GM19328 (cell line): ENCODE results near the gene NPHP1.
"Not testable (repeated sequence)": the region's sequence is repeated elsewhere in the genome, so short reads cannot be mapped to it uniquely, and the experiment has no call there.

Source experiments
- ATAC-seq: cut with Tn5 transposase; IDR thresholded peaks from one replicate; pipeline ENCODE4 v1.9.1; 2021; ENCODE audit warnings: mild to moderate bottlenecking, moderate library complexity; ENCODE audit not compliant: unreplicated experiment

The NPHP1 gene

DNA sequence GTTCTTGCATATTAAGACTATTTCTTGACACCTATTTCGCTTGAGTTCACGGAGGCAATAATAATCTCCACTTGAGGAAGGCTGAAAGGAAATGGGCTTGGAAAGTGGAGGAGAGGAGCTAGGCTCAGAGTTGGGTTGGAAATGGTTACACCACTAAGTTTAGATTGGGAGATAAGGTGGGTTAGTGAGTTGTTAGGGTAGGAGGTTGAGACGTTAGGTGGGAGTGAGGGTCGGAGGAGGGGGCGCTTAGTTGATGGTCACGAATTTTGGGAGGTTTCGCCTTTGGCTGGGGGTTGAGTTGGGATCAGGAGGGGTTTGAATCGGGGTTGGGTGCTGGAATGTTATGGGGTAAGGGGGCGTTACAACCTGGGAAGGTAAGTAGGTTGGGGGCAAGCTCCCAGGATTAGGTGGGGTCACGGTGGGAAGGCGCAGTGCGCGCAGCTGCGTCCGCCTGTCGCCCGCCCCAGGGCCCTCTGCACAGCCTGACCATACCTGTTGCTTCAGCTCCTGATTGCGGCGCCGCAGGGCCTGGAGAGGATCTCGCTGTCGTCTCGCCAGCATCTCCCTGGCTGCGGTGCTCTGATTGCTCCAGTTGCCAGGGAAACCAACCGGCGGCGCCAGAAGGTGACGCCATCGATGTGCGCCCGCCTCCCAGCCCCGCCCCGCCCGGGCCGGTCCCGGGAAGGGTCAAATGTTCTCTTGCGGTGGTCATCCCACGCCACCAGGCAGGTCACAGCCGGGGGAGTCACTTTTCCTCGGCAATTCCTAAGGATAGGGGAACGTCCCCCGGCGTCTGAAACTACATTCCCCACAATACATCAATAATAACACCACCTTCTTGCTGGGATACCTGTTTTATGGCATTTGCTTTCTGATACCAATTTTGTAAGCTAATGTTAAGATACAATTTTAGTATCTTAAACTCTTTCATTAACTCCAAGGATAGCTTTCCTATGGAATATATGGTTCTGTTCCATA, at the start of gene NPHP1:
NPHP1 (minus strand) TSS at position 606 of the 978 bp plus-strand sequence; CDS start at position 561, 45 bp downstream.
- ATAC-seq, result peak; percentile 89

DNA sequence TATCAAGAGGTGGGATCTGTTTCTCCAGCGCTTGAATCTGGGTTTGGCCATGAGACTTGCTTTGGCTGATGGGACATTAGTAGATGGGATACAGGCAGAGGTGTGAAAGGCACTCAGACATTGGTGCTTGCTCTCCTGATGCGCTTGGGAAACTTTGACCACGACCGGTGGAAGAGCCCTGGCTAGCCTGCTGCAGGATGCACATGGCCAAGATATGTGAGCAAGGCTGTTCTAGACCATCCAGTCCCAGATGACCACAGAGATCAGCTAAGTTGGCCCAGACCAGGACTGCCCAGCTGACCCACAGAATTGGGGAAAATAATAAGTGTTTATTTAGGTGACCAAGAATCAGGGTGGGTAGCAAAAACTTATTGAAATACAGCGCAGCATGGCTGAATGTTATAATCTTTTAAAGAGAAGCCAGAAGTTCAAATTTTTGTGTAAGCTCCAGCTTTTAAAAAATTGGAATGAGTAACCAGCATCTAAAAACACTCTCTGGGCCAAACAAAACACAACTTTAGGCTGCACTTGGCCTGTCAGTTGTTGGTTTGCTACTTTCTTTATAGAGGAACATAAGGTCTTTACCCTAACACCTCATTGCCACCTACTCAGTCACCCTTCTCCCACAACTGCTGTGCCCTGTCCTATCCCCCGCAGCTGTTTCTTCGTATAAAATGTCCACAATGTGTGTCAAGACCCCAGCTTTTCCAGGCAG, 43.4 kb upstream of the NPHP1 start:
- not testable (repeated sequence) for ATAC-seq

DNA sequence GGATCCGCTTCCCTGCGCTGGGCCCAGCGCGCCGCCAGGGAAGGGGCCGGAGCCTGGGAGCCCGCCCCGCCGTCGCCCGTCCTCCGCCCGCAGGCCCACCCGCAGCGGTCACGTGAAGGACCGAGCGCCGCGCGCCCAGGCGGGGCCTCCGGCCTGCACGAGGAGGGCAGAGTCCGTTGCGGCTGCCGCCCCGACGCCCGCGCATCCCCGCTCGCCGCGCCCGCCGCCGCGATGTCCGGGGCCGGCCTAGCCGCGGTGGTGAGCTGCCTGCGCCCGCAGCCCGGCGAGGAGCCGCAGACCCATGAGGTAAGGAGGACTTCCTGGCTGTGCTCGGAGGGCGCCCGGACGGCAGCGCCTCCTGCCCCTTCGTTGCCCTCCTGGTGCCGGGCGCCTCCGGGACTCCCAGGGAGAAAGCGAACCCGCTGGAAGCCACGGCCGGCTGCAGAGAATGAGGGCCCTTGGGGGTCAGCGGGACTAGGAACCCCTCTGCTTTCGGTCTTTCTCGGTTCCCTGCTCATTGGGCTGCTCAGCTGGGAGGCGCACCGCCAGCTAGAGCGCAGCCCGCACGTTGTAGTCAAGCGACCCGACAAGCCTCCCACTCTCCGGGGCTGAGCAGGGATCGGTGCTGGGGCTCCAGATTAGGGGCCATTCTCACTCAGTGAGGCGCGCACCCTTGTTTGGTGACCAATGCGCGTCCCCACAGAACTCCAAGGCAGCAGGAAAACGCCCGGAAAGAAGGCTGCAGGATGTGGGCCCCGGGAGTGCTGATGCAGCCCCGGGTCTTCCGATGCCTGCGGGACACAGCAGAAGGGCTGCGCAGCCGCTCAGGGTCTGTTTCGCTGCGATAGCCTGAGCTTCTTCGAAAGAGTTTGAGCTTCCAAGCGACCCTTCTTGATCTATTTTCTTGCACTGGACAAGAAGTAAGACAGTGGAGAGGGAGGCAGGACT, 40.9 kb upstream of the NPHP1 start:
- not testable (repeated sequence) for ATAC-seq

GRCh38 chr2:110243283-110243682, 38.5 kb upstream of the NPHP1 start:
- not testable (repeated sequence) for ATAC-seq

DNA sequence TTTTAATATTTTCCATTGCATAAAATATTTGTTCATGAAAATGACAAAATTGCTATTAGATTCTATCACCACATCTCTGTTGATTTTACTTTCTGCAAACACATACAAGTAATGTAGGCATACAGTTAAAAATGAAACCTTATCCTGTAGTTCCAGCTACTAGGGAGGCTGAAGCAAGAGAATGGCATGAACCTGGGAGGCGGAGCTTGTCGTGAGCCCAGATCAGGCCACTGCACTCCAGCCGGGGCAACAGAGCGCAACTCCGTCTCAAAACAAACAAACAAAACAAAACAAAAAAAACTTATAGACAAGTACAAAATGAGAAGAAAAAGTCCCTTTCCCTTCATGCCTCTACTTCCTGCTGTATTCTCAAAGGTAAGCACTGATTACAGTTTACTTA, 29.7 kb upstream of the NPHP1 start:
- not testable (repeated sequence) for ATAC-seq

DNA sequence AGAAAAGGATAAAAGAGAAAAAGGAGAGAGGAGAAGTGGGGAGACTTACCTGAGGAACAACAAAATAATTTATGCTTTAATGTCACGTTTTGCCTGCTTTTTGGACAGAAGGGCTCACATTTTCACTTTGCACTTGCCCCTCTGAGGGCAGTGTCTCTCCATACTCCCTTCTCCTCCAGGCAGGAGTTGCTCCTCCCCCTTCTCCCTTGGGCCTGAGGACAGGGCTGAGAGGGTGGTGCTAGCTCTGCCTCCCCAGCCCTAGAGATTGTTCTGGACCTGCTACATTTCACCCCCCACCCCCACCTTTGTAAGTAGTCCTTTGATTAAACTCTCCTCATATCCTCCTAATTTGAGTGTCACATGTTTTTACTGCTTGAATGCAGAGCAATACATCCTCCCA, 25.1 kb upstream of the NPHP1 start:
- not testable (repeated sequence) for ATAC-seq

DNA sequence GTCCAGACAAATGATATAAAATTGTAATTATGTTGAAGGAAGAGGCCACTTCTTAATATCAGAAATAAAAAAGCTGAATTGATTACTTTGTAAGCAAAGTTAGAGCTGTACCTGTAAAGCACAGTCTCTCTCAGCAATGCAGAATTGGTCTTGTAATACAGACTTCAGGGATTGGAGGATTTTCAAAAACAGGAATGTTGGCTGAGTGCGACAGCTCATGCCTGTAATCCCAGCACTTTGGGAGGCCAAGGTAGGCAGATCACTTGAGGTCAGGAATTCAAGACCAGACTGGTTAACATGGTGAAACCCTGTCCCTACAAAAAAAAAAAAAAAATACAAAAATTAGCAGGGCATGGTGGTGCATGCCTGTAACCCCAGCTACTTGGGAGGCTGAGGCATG, 17.8 kb upstream of the NPHP1 start:
- ATAC-seq, result not testable (repeated sequence)

- no peak for ATAC-seq
Measured at GRCh38 chr2:110221938-110222337, 17.1 kb upstream of the NPHP1 start.

GRCh38 chr2:110220190-110220564, 15.4 kb upstream of the NPHP1 start:
- ATAC-seq, result no peak

- ATAC-seq, result no peak
Measured at GRCh38 chr2:110219496-110220189, 14.8 kb upstream of the NPHP1 start.

- not testable (repeated sequence) for ATAC-seq
Measured at GRCh38 chr2:110218889-110219288, 14.1 kb upstream of the NPHP1 start.

DNA sequence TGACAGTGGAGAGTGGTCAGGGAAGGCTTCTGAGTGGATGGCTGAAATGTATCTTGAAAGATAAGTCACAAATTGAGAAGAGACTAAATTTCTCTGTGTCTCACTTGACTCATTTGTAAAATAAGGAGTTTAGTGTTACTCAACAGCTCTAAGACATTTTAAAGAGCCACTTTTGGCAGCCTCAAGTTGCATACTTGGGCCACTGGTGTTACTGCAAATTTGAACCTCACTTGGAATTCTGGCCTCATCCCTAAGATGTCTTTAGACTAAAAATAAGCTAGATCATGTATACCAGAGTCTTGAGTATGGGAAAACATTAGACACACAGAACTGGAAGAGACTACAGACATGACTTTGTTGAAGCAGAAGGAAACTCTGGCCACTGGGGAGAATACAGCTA, 12.0 kb upstream of the NPHP1 start:
- no peak for ATAC-seq

- ATAC-seq, result no peak
Measured at GRCh38 chr2:110216199-110216598, 11.4 kb upstream of the NPHP1 start.

- ATAC-seq, result no peak
Measured at GRCh38 chr2:110215566-110216158, 10.8 kb upstream of the NPHP1 start.

DNA sequence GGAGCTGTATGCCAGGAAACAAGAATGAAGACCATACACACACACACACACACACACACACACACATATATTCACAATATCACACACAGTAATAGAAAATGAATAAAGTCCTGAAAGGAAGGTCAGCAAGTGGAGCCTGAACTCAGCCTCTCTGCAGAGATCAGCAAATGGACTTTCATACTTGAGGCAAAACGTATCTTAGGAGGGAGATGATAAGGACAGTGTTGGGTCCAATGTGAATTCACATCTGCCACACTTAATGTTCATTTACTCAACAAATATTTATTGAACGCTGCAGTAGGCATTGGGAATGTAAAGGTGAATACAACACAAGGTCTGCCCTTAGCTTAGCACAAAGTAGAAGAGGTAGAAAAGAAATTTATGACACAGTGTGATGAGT, 10.3 kb upstream of the NPHP1 start:
- no peak for ATAC-seq

- not testable (repeated sequence) for ATAC-seq
Measured at GRCh38 chr2:110213522-110213921, 8.7 kb upstream of the NPHP1 start.

DNA sequence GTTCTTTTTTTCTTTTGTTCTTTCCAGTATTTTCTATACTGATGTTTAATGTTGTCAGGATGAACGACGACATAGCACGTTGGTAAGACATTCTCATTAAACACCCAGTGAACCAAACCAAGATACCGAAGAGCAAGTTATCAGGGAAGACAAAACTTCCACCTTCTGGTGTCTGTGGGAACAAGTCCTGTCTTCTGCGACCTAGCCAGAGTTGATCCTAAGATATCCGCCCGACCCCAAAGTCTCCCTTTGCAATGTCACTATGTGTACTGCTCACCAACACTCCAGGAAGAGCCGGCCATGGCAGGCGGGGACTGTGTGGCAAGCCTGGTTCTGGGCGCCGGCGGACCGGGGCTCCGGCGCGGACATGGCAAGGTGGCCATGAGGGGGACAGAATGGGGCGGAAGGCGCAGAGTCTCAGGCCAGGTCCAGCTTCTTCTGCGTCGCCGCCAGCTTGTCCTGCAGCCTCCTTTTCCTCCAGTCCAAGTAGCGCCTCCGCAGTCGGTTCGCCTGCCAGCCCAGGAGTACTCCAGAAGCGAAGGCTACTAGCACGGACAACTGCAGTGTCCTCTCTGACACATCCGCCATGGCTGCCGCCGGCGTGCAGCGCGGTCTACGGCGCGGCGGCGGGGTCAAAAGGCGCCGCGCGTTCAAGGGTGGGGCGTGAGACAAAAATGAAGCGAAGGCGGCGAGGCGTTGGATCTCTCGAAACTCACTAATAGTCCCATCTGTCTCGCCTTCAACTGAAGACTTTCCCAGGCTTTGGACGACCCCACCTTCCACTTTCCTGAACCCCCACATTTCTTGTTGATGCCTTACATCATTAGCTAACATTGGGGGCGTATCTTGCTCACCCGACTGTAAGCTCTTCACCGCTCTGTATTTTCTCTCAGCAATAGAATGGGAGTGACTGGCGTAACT, 7.4 kb upstream of the NPHP1 start, which contains the start of gene MTLN:
MTLN (minus strand) TSS at position 610 of the 921 bp plus-strand sequence; CDS start at position 588, 22 bp downstream.
- peak; percentile 90 for ATAC-seq

- no peak for ATAC-seq
Measured at GRCh38 chr2:110205660-110206455, 1.0 kb upstream of the NPHP1 start.
